Embryonic facial prominence (tissue), 1 donor: Measurements from ENCODE around the gene ARHGAP18.
"Not testable (repeated sequence)": the region's sequence is repeated elsewhere in the genome, so short reads cannot be mapped to it uniquely, and the experiment has no call there.

Source experiments
- DNase-seq: peaks from one replicate; pipeline ENCODE4 v3.0.0-alpha.2; 2016; ENCODE audit errors: extremely low spot score

The ARHGAP18 gene

DNA sequence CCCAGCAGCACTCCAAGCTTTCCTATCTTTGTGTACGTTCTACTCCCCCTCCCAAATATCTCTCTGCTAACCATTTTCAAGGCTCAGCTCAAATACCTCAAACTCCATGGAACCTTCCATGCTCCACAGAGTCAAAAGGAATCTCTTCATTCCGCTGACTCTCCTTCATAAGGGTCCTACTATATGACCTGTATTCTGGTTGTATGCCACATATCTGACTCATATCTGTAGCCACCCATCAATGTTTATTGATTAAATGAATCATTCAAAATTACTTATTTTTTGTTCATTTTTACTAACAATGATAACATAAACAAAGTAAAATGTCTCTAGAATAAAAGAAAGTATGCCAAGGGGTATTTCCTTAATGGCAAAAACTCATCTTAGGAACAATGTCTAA lies 123.2 kb downstream of the ARHGAP18 start:
- no peak for DNase-seq

DNA sequence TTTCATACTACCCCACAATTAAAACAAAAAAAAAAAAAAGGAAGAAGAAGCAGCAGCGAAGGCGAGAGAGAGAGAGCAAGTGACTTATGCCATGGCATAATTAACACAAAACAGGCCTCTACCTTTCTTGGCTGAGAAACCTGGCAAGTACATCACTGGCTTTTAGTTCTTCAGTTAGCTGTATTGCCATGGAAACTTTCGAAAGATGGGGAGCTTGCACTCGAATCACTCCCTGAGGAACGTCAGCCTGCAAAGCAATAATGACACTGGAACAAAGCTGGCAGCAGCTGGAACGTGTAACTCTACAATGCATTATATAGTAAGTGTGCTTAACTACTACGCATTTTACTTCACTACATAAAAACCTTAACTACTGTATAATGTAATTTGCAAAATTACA lies 126.1 kb downstream of the ARHGAP18 start:
- DNase-seq, result no peak

DNA sequence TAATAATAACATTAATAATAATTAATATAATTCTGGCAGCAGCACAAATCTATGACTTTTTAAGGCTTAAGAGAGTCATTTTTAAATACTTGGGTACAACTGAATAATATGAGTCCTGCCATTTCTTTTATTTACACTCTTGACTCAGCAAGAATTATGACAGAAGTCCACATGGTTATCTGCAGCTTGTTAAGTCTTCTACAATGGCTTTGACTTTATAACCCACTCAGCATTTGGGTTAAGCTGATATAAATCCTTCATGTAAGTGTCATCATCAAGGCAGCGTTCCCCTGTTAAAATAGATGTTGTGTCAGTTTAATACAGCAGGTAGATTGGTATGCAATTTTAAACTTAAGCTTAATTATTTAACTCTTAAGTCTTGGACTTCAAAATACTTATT lies 131.7 kb downstream of the ARHGAP18 start:
- DNase-seq, result no peak

DNA sequence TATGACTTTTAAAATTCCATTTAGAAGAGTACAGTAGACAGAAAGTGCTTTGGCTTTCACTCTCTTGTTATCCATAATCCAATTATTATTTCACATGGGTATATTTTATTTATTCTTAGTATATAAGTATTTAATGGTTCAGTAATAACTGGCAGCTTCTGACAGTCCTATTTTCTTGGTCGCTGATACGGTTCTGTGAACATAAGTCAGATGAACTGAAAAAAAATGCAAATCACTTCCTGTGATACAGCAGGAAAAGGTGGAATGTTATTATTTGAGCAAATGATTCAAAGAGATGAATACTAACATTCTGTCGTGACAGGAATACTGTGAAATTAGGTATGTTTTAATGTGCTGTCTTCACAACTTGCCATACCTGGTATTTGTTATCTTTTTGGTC lies 132.3 kb downstream of the ARHGAP18 start:
- DNase-seq, result no peak

DNA sequence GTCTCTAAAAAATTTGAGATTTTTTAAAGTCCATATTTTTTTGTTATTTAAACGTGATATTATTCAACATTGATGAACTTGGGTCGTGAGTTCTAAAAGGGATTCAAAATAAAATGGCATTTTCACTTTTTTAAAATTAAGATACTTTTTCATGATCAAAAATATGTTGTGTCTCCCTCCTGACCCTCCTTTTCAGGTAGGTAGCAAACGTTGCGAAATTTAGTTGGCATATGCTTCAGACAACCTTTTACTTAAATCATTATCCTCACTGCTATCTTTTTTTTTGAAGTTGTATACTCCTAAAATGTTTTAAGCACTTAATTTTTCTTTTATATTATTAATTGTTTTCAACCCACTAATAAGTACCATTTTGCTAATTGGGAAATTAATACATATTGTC lies 133.5 kb downstream of the ARHGAP18 start:
- no peak for DNase-seq

DNA sequence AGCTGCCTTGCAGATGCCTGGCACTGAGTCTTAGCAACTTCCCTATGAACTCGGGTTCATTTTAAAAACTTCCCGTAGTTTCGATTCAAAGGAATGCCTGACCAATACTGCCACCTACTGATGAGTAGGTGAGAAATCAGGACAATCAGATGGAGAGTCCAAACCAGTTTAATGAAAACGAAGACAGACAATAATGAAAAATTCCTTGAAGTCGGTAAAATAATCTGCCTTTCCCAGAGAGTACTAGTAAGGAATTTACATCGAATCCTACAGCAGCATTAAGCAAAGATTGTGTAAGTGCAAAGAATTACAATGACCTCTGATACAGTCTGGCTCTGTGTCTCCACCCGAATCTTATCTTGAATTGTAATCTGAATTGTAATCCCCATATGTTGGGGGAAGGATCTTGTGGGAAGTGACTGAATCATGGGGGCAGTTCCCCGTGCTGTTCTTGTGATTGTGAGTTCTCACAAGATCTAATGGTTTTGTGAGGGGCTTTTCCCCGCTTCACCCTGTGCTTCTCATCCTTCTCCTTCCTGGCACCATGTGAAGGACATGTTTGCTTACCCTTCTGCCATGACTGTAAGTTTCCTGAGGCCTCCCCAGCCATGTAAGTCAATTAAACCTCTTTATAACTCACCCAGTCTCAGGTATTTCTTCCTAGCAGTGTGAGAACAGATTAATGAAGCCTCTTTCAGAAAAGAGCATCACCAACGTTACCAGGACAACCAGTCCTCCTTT lies 134.4 kb downstream of the ARHGAP18 start:
- no peak for DNase-seq

DNA sequence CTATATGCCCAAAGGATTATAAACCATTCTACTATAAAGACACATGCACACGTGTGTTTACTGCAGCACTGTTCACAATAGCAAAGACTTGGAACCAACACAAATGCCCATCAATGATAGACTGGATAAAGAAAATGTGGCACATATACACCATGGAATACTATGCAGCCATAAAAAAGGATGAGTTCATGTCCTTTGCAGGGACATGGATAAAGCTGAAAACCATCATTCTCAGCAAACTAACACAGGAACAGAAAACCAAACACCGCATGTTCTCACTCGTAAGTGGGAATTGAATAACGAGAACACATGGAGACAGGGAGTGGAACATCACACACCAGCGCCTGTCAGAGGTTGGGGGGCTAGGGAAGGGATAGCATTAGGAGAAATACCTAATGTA lies 135.4 kb downstream of the ARHGAP18 start:
- DNase-seq, result not testable (repeated sequence)

DNA sequence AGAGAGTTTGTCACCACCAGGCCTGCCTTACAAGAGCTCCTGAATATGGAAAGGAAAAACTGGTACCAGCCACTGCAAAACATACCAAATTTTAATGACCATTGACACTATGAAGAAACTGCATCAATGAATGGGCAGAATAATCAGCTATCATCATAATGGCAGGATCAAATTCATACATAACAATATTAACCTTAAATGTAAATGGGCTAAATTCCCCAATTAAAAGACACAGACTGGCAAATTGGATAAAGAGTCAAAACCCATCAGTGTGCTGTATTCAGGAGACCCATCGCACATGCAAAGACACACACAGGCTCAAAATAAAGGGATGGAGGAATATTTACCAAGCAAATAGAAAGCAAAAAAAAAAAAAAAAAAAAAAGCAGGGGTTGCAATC lies 139.0 kb downstream of the ARHGAP18 start:
- DNase-seq, result not testable (repeated sequence)

DNA sequence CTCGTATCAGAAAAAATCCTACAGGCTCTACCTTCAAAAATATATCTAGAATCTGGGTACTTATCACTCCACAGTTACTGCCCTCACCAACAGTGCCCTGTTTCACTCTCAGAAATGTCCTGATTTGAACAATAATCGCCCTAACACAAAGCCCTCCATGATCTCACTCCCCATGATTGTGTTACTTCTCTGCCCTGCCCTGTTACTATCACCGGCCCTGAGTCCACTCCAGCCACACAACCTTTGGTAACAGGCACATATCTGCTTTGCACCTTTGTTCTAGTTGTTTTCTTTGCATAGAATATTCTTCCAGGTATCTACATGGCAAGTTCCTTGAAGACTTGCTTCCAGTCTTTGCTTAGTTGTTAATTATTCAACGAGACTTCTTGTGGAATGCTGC lies 142.0 kb downstream of the ARHGAP18 start:
- DNase-seq, result no peak

DNA sequence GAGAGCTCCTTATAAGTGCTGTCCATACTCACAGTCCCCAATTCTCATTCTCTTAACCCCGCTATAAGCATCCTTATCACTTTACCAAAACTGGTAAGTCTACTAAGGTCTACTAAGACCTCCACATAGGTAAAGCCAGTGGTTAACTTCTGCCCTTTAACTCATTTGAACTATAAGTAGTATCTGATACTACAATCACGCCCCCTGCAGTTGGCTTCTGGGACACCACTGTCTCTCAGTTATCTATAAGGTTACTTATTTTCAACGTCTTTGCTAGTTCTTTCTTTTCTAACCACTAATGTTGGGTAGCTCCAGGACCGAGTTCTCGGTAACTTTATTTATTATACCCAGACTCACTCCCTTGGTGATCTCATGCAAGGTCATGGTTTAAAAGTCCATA lies 142.6 kb downstream of the ARHGAP18 start:
- DNase-seq, result no peak

DNA sequence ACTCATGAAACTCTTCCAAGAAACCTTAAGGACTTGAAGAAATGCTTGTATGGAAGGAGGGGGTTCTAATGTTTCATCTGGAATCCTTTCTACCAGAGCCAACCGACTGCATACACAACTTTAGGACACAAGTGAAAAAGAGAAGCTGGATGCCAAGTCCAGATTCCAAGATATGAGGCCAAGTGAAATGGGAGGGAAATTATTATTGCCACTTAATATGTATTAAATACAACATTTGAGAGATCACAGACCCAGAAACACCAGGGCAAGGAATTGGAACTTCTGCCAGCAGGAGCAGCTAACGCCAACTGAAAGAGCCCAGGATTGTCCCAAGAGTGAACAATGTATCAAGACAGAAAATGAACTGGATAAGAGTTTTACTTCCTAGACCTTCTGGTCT lies 144.2 kb downstream of the ARHGAP18 start:
- no peak for DNase-seq

DNA sequence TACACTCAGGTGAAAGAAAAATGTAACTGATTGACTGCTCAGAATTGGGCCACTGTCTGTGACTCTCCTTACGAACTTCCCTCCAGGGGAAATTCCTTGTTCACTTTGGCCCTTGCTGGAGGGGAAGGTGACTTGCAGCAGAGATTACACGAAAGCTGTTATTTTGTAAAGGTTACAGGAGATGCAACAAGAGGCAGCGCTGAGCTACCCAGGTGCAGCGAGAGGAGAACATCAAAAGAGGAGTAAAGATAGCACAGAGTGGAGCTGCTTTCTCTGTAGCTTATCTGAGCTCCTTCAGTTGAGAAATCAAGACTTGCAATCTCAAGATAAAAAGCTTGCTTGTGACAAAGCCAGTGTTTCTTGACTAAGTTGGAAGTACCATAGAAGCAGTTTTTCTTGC lies 144.6 kb downstream of the ARHGAP18 start:
- no peak for DNase-seq

DNA sequence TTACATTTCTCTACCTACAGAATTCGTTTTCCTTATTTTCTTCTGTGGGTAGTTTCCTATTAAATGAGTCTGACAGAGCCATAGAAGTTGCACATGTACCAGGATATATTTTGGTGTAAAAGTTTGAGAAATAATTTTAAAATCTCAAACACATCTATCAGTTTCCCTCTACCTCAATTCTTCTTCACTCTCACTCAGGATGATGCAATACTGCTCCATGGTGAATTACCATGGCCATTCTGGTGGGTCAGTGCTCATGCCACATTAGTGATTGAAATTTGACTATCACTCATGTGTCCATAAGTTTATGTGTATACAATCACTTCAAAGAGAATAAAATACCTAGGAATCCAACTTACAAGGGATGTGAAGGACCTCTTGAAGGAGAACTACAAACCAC lies 151.7 kb downstream of the ARHGAP18 start:
- DNase-seq, result no peak

DNA sequence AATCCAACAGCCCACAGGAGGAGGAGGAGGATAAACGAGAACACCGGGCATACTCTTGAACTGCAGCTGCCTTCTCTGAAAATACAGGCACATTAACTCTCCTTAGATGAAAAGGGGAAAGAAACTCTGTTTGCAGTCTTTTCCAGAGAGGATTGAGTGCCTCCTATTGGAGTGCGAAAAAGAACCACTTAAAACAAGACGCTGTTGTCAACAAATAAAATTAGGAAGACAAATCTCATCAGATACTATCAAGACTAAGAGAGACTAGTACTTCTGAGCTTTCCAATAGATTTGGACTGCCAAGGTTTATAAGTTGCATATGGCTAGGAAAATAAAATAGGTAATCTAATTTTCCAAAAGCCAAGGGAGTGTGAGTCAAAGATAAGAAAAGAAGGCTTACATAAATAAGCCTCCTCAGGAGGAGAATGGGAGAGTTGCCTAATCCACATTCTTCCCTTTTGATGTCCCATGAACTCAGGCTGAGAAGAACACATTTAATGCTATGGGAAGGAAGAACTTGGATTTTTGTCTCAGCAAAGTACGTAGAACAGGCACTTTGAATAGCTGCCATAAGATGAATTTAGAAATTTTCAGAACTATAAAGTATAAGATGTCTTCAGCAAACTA lies 154.7 kb downstream of the ARHGAP18 start:
- DNase-seq, result no peak

DNA sequence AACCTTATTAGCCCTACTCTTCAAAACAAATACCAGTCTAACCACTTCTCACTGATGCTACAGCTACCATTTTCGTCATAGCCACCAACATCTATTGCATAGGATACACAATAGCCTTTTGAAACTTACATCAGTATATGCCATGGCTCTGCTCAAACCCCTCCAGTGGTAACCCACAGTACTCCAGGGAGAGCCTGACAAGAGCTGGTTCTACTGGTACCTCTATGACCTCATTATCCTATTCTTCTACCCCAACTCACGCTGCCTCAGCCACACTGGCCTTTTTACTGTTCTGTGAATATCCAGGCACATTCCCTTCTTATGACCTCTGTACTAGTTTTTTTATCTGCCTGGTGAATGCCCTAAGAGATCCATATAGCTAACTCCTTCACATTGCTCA lies 157.6 kb downstream of the ARHGAP18 start:
- DNase-seq, result no peak

DNA sequence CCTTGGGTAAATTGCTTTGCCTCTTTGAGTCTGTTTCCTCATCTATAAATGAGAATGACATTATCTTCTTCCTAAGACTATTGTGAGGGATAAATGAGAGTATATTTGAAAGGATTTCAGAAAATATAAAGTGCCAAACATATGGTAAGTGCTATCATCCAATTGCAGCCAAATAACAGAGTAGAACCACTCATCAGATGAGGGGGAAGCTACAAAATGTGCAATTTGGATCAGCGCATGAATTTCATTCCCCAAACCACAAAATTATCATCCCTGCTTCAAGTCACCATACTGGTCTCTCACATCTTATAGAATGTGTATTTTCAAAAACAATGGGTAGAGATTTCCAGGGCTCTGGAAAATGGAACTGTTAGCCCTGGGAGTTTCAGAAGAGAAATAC lies 158.5 kb downstream of the ARHGAP18 start:
- no peak for DNase-seq

DNA sequence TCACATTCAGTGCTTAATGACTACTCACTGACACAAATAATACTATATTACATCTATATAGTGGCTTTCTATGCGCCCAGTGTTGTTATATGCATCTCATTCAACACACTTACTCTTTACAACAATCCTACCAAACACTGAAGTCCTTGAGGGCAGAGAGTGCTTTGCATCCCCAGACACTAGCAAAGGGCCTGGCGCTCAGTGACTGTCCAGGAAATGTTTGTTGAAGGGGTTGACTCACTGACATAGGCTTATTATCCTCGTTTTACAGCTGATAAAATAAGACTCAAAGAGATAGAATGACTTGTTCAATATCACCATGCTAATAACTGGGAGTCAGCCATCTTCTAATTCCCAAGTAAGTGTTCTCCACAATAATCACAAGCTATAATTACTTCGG lies 163.3 kb downstream of the ARHGAP18 start:
- no peak for DNase-seq

DNA sequence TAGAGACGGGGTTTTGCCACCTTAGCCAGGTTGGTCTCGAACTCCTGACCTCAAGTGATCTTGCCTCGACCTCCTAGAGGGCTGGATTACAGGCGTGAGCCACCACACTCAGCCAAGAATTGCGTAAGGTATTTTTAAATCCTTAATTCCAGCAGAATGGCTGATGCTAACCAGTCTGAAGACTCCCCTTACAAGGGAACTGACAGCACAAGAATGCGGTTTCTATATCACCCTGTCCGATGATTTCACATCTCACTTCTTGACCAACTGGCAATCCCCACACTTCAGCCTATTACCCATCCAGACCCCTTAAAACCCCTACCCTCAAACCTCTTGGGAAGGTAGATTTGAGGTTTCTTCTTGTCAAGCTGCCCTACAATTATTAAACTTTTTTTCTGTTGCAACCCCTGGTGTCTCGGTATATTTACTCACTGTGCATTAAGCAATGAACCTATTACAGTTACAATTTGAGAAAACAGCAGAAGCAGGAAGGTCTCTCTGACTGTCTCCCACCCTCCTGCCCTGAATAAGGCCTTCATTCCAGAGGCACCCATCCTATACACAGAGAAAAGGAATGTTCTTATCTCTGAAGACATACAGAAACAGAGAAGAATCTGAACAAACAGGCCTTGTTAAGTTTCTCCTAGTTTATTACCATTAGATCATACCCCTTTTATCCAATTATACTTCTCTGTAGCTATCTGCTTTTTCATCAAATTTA lies 164.9 kb downstream of the ARHGAP18 start:
- DNase-seq, result no peak

DNA sequence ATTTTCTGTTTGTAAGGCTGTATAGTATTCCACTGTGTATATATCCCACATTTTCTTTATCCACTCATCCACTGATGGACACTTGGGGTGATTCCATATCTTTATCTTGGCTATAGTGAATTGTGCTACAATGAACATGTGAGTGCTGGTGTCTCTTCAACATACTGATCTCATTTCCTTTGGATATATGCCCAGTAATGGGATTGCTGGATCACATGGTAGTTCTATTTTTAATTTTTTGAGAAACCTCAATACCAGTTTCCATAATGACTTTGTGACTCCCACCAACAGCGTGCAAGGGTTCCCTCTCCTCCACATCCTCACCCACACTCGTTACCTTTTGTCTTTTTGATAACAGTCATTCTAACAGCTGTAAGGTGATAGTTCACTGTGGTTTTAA lies 166.0 kb downstream of the ARHGAP18 start:
- no peak for DNase-seq

DNA sequence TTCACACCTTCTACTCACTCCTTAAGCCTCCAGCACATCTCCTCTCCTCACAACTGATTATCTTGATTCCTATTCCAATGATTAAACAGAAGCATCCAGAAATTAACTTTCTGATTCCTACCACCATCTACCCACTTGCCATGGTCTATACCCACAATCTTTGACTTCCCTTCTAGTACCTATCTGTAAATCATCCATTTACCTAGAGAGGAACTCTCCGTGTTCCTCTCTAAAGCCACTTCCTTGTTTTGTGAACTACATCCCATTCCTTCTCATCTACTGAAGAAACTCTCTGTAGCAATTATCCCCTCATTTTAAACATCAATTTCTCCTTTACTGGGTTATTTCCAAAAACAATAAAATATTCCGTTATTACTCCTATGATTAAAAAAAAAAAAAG lies 167.3 kb downstream of the ARHGAP18 start:
- no peak for DNase-seq

DNA sequence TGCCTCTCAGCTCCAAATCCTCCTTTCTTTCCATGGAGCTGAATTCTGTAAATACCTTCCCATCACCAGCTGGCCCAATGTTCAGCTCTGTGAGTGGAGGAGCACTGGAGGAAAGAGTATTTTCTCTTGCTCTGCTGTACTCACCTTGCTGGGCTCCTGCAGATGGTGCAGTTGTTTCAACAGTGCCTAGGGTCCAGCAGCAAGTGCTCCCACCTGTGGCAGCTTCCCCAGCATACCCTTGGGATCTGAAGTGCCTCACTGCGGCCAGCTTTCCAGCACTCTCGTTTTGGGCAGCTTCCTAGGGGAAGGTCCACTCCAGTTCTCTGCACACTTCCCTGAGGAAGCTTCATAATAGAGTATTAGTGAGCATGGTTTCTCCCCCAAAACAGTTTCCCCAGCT lies 170.9 kb downstream of the ARHGAP18 start:
- no peak for DNase-seq

DNA sequence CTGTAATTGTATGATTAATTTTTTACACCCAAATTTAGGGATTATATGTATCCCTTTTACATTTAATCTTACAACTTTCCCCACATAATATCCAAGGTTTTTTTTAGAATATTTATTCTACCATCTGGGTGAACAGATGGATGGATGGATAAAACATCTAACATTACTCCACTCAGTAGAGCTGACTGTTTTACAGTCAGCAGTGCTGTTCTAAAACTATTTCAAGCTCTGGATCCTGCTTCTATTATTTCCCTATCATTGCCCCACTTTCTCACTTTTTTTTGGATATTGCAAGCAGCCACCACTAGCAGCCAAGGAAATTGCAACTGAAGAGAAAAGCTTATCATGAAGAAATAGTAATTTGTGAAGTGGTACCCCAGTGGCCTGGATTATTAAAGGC lies 173.7 kb downstream of the ARHGAP18 start:
- DNase-seq, result no peak

DNA sequence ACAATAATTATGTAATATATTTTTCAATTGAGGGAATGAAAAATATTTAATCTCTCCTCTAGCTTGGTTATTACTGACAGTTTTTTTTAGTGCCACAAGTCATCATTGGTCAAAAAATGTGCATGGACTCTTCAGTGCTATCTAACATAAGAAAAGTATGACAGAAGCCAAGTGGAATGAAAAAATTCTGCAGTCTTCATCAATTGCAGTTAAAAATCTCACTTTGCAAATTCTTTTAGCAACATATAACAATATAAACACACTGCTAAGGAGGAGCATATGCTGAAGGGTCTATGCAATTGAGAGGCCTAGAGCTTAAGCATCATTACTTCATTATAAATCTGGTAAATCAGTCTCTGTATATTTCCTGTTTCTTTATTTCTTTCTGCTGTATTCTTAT lies 175.1 kb downstream of the ARHGAP18 start:
- DNase-seq, result no peak
